ENCODE results near the gene OSGEPL1.
"Not testable (repeated sequence)": the region's sequence is repeated elsewhere in the genome, so short reads cannot be mapped to it uniquely, and the experiment has no call there.

The OSGEPL1 gene, protein sequence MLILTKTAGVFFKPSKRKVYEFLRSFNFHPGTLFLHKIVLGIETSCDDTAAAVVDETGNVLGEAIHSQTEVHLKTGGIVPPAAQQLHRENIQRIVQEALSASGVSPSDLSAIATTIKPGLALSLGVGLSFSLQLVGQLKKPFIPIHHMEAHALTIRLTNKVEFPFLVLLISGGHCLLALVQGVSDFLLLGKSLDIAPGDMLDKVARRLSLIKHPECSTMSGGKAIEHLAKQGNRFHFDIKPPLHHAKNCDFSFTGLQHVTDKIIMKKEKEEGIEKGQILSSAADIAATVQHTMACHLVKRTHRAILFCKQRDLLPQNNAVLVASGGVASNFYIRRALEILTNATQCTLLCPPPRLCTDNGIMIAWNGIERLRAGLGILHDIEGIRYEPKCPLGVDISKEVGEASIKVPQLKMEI

DNA sequence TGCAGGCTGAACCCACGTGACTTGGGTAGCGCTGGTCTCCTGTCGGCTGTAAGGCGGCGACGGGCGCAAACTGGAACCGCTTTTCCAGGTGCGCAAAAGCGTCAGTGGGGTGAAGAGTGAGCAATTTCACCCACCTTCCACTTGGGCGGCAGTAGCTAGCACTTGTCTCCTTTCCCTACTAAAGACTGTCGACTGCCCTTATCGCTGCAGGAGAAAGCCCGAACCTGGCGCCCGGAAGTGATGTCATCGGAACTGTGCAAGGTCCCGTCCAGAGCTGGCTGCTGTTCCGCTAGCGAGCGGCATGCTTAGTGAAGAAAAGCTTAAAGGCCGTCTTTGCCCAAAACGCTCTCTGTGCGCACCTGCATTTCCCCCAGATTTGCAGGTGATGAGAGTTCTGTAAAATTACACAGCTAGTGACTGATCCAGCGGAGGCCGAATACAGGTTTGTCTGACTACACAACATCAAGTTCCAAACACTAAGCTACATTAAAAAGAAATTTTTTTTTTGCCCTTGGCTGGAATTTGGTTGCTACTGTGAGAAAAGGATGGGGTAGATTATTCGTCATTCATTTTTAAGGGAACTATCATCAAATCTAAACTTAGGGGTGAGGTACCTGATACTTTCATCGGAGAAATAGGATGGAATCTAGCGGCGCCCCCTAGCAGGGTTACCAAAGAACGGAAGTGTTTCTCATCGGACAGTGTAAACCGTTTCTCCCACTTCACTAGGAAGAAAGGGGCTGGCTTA lies at the start of gene OSGEPL1:
Gene OSGEPL1 (minus strand): TSS at position 242 of the 748 bp plus-strand sequence. CDS start 1,152 bp downstream, outside the sequence.
- DNase-seq (ENCODE audit: low read depth in 2 of 2), result peak; percentile 86 to 88

DNA sequence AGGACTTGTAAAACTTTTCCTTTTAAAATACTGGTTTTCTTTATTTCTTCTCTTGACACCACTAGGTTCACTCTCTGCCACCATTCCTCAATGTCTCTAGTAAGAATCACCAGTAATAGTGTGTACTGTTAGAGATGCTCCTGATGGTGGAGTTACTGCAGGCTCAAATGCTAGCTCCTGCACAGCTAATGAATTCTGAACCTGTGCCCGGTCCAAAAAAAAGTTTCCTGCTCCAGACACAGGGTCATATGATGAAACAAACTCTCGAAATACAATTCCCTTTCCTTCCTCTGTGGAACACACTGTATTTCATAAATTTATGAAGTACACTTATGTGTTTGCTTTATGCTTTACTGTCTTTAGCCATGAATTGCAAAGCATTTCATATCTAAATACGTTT lies 40.8 kb upstream of the OSGEPL1 start:
- no peak for DNase-seq (ENCODE audit: low read depth in 2 of 2)

DNA sequence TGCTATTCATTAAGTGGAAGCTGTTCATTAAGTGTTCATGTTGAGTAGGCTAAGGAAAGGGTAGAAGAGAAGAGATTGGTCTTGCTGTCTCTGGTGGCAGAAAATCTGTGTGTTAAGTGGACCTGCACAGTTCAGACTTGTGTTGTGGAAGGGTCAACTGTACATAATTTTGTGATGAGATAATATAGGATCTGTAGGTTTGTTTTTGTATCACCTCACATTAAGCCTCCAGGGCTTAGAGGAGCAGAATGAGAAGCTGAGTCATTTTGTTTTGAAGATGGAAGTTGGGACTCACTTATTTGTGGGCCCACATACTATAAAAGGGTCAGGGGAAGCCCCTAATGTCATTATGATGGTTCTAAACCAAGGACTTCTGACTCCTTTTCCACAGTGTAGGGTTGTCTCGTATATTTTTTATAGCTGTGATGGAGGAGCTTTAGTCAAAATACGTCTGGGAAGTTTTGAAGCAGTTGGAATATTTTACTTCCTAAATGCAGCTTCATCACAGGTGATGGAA lies 39.9 kb upstream of the OSGEPL1 start:
- no peak for DNase-seq (ENCODE audit: low read depth in 2 of 2)

DNA sequence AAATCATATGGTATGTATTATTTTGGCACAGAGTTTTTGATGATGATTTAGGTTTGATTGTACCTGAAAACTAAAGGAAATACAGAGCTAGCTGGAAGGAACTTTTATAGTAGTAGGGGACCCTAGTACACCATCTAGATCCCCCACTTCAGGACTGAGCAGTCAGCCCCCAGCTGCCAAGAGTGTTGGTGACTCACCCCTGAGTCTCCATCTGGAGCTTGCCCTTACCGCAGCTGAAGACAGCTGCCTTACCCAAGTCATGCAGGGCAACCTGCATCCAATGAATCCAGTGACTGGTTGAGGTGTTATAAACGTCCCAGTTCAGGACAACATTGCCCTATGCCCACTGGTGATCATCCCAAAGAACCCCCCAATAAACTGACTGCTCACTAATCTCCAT lies 36.9 kb upstream of the OSGEPL1 start:
- DNase-seq (ENCODE audit: low read depth in 2 of 2), result no peak

DNA sequence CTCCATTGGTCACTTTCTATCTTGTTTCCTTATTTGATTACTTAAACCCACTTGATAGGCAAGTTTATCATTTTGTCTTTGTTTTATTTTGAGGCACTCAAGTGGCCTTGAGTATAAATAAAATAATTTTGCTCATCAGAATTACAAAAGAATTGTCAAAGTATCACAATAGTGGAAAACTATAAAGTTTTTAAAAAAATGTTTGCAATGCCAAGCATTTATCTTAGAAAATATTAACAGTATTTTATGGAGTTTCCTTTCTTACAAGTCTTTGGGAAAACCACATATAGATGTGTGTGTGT lies 36.4 kb upstream of the OSGEPL1 start:
- DNase-seq (ENCODE audit: low read depth in 2 of 2), result no peak

DNA sequence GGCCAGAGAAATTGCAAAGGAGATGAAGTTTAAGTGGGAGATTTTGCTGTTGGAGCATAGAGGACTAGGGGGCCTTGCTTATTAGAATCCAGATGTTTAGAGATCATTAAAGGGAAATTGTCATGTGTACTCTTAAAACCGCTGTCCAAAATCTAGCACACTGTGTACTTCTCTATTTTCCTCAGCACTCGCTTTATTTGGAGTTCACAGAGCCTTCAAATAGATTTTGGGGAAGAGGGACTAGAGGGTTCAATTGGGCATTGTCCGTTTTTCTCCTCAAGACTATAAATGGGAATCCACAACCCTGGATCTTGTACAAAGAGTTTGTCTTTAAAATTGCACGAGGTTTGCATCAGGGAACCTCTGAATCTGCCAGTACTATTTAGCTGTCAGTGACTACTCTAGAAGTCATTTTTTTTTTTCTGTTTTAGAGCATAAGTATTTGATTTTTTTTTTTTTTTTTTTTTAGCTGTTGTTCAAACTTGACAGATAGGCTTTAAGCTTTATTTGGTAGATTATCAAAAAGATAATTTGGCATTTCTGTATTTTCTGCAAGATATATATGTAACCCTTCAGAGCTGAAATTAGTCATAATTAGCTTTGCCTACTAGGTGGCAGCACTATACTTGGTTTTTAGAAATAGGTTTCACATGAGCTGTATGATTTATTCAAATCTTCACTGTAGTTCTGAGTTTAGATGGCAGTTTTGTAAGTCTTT lies 35.9 kb upstream of the OSGEPL1 start:
- no peak for DNase-seq (ENCODE audit: low read depth in 2 of 2)

DNA sequence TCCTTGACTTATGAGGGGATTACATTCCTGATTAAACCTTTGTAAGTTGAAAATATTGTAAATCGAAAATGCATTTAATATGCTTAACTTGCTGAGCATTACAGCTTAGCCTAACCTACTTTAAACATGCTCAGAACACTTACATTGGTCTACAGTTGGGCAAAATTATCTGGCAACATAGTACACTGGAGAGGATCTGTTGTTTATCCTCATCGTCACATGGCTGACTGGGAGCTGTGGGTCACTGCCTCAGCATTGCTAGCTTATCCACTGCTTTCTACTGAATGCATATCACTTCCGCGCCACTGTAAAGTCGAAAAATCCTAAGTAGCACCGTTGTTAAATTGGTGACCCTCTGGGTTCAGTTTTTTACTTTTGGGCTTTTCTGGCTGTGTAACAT lies 35.3 kb upstream of the OSGEPL1 start:
- DNase-seq (ENCODE audit: low read depth in 2 of 2), result no peak

DNA sequence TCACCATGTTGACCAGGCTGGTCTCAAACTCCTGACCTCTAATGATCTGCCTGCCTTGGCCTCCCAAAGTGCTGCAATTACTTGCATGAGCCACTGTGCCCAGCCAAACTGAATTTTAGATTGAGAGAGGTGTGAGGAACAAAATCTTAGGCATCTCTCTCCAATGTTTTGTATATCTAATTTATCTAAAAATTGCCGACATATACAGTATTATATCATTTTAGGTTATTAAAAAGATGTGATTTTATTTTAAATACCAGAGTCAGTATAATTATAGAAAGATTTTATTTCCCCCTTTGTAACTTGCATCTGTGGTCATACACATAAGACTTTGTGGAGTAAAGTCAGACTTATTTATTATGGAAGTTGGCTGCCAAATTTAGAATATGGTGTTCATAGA lies 31.7 kb upstream of the OSGEPL1 start:
- no peak for DNase-seq (ENCODE audit: low read depth in 2 of 2)

DNA sequence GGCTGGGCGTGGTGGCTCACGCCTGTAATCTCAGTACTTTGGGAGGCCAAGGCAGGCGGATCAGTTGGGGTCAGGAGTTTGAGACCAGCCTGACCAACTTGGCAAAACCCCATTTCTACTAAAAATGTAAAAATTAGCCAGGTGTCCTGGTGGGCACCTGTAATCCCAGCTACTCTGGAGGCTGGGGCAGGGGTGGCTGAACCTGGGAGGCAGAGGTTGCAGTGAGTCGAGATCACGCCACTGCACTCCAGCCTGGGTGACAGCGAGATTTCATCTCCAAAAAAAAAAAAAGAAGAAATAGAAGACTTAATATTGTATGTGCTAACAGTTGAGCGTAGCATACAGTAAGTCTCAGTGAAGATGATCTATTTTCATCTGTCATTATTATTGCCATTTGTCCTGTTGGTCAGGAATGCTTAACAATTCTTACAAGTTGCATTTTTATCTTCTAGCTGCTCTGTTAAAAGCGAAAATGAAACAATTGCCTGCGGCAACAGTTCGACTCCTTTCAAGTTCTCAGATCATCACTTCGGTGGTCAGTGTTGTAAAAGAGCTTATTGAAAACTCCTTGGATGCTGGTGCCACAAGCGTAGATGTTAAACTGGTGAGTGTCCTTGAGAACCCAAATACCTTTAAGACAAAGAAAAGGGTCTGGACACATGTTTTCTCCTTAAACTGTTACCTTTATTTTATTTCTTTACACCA lies 28.9 kb upstream of the OSGEPL1 start:
- DNase-seq (ENCODE audit: low read depth in 2 of 2), result no peak

DNA sequence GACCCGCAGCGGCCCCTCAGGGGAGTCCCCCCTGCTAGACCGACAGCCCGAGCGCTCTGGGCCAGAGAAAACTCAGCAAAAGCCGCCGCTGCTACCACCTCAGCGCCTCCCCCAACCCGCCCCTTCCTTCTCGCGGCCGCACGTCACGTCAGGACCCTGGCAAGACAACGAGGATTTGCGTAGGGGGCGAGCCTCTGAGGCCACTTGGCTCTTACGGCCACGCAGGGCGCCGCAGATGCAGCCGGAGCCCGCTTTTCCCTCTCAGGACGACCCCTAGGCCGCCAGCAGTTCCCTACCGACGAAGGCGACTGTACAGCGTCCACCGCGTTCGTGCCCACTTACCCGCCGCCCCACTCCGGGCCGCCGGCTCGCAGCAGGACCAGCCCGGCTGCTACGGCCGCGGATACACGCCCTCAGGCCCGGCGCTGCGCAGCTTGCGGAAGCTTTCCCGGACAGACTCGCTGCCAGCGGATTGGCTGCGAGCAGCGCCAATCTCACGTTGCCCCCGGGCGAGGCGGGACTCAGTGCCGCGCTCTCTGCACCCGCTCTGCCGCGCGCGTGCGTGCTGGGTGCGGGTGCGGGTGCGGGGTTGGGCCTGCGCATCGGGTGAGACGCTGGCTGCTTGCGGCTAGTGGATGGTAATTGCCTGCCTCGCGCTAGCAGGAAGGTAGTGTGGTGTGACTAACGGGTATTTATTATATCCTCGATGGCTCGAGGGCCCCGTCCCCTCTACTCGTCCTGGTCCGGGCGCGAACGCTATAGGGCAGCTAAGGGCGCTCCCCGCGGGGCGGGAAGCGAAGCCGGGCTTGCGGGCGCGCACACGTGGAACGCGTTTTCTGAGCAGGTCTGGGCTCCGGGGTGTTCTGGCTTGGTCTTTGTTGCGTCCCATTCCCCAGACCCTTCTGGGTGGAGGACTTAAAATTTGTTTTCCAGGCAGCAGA lies 21.6 kb upstream of the OSGEPL1 start, which contains the start of the genes ORMDL1 and PMS1:
Gene ORMDL1 (minus strand): TSS at position 413 of the 941 bp plus-strand sequence. CDS start 1,744 bp downstream, outside the sequence.
Gene PMS1 (plus strand): TSS at position 524 of the 941 bp plus-strand sequence. CDS start 7,360 bp downstream, outside the sequence.
- DNase-seq (ENCODE audit: low read depth in 2 of 2), result peak; percentile 94 to 96

DNA sequence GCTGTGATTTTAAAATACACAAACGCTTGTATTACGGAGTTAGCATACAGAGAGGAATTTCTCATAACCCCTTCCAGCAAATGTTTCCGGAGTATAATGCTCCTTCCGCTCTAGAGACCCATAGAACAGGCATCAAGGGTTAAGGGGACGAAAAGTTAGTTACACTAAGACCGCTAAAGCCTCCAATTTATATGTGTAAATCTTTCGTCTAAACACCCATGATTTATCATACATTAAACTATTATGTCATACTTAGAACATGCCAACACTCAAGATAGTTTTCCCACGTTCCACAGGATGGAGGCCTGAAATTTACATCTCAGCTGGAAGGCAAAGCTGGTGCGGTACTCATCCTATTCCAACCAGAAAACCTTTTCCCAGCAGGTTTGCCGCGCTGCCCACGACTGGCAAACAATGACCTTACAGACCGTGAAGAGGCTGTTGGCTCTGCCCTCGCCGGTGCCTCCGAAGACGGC lies 20.9 kb upstream of the OSGEPL1 start:
- DNase-seq (ENCODE audit: low read depth in 2 of 2), result no peak

DNA sequence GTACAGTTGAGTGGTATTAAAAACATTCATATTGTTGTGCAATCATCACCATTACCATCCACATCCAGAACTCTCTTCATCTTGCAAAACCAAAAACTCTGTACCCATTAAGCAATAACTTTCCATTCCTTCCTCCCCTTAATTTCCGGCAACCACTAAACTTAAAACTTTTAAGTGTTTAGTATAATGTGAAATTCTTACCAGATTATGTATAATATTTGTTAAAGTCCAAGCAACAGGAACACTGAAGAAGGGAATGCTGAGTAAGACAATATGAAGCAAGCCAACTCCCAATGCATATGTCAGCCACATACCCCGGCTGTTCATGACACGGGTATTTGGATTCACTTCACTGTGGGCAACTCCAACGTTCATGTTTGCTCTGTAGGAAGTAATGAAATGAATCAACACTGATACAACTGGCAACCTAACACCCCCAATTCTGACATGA lies 19.7 kb upstream of the OSGEPL1 start:
- DNase-seq (ENCODE audit: low read depth in 2 of 2), result no peak

DNA sequence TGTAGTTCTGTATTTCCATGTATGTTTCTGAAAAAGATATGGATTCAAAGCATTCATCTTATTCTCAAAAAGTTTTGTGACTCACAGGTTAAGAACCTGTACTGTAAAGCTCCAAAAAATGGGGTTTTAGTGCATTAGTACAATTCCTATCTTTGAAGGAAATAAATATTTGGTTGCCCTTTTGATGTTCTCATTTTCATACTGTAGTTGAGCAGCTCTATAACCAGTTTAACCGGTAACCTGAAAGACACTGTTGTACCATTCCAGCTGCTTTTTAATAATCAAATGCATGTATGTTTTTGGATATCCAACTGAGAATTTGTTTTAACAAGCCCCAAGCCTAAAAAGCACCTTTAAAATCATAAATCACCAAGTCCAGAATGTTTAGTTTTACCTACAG lies 9.6 kb upstream of the OSGEPL1 start:
- DNase-seq (ENCODE audit: low read depth in 2 of 2), result no peak

DNA sequence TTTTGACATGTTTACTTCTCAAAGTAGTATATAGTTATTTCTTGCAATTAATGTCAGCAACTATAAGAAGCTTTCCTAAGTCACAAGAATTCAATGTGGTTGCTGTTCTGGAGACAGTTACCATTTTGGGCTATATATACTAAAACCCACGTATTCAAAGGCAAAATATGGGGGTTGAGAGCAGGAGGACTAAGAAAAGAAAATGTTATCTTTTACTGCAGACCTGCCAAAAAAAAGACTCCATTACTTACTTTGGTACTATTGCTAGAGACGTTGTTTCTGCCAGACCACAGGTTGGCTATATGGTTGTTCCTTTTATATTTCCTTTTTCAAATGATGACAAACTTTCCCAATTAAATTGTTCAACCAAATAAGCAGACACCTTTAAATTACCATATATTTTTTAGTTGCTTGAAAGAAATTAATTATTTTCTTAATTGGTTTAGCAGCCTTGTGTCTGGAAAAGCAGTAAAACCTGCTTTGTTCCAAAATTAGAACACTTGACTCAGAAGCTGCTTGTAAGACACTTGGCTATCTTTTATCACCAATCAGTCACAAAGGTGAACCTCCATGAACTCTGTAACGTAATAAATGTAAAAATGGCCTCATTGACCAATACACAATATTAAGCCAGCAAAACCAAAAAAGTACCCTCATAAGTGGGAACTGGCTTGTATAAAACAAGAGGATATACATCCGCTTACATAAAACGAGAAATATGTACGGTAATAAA lies 8.2 kb upstream of the OSGEPL1 start:
- no peak for DNase-seq (ENCODE audit: low read depth in 2 of 2)

DNA sequence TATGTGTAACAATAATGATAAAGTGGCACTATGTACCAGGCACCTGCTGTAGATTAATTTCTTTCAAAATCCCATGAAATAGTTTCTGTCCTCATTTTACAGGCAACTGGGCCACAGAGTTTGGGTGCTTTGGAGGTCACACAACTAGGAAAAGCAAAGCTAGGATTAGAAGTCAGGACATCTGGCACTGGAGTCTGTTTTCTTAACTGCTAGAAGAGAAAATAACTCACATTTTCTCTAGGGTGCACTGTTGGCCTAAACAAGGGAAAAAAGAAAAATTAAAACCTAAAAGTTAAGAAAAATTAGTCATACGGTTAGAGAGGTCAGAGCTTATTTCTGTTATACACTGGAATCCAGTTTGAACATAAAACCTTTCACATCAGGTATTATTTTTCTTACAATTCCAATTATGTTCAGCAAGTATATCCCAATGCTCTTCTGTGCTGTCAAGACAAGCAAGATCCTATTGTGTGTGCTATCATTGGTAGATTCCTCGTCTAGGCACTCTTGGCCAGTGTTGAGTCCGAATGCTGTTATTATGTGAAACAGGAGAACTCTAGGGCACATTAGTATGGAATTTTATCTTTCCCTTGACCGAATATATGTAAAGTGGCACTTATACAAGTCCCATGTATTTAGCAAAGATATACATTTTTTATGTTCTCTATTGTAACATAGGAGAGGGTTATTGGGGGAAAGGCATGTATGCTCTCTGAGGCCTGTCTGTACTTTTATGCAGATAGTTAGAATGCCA lies 1.5 kb upstream of the OSGEPL1 start:
- no peak for DNase-seq (ENCODE audit: low read depth in 2 of 2)

DNA sequence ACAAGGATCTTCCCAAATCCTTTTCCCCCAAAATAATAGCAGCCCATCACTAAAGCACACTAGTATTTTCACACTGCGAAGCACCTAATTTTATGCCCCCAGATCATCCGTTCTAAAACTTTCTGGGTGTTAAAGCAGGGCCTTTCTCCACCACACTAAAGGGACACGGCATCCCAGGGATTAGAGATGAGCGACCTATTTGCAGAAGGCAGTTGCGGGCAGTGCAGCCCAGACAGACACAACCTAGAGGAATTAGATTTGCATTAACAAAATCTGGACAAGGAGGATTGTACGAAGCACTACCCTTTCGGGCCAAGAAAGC lies 402 bp downstream of the OSGEPL1 start:
- no peak for DNase-seq (ENCODE audit: low read depth in 2 of 2)

DNA sequence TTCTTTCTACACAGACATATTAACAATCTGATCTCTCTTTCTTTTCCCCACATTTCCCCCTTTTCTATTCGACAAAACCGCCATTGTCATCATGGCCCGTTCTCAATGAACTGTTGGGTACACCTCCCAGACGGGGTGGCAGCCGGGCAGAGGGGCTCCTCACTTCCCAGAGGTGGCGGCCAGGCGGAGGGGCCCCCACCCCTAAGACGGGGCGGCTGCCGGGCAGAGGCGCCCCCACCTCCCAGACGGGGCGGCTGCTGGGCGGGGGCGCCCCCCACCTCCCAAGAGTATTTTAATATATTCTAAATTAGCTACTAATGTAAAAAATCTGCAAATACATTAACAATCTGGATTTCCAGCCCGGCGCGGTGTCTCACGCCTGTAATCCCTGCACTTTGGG lies 2.4 kb downstream of the OSGEPL1 start:
- not testable (repeated sequence) for DNase-seq (ENCODE audit: low read depth in 2 of 2)

DNA sequence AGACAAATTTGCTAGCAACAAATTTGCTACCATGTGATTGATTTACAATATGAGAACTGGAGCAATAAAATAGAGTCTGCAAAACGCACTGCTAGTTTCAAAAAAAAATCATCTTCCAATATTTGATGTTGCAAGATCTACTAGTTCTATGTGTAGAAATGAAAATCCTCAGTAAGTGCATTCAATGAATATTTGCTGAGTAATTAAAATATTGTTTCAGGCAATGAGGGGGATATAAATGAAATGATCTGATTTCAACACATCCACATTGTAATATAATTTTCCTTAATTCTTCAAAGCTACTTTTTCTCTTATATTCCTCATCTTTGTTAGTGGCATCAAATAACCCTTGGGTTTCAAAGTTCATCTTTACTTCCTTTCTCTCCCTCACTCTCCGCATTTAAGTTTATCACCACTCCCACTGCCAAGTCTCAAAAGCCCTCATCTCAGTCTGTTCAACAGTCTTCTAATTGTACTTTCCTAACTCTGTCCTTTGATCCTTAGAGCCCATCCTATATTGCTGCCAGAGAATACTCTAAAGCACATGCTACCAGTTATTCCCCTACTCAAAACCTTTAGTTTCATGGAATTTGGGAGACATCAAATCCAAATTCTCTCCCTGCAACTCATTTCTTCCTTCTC lies 6.2 kb downstream of the OSGEPL1 start:
- DNase-seq (ENCODE audit: low read depth in 2 of 2), result no peak

All from stimulated activated CD8-positive, alpha-beta memory T cell treated with anti-CD3 and anti-CD28 coated beads, Interleukin-15, amount 100 ng/mL, for 48 hours (primary cell).